Activated CD4-positive, alpha-beta T cell treated with anti-CD3 and anti-CD28 coated beads, Interleukin-2, amount 10 ng/mL, durations not matched to agents 7 days and 5 days (primary cell): ENCODE results near the gene TBC1D2B. TPM values are rescaled to one million over a fixed set of nuclear protein-coding genes. Genes with fewer than 3 reads are reported as not detected.
A peak's percentile ranks its signal among the peaks of the same experiment; 100 is the strongest.

Experiments
- CTCF ChIA-PET: fragments of 350-600 bp; sonication (Branson Sonifier 250); formaldehyde crosslinking; loops from one replicate; lab custom pipeline; 2021; ENCODE audit warnings: antibody characterized with exemption; lab: Charles Lee
- POLR2A ChIA-PET: fragments of 350-600 bp; sonication (Branson Sonifier 250); formaldehyde crosslinking; loops from one replicate; lab custom pipeline; 2021; ENCODE audit warnings: antibody characterized with exemption; lab: Charles Lee
- DNase-seq: peaks from one replicate; pipeline ENCODE4 v3.0.0-alpha.2; 2020
- H3K27ac Mint-ChIP-seq: one replicate; pipeline ENCODE4 v1.8.0; 2021; ENCODE audit warnings: mild to moderate bottlenecking, moderate library complexity, mixed read lengths
- H3K27me3 Mint-ChIP-seq: one replicate; pipeline ENCODE4 v1.8.0; 2021; ENCODE audit warnings: mixed read lengths
- H3K36me3 Mint-ChIP-seq: one replicate; pipeline ENCODE4 v1.8.0; 2021; ENCODE audit warnings: low read depth, mixed read lengths
- H3K4me1 Mint-ChIP-seq: one replicate; pipeline ENCODE4 v1.8.0; 2021; ENCODE audit warnings: mixed read lengths
- H3K4me3 Mint-ChIP-seq: one replicate; pipeline ENCODE4 v1.8.0; 2021; ENCODE audit warnings: mild to moderate bottlenecking, moderate library complexity, mixed read lengths
- H3K9me3 Mint-ChIP-seq: one replicate; pipeline ENCODE4 v1.8.0; 2021; ENCODE audit warnings: mixed read lengths
- total RNA-seq, 2 experiments: library from RNA; stranded (reverse); gene quantifications; one replicate each; pipeline ENCODE4 v1.2.3, GENCODE V29; 2021

The TBC1D2B gene
- total RNA-seq, 2 experiments from 2014 or later, result 77.2 to 83.7 TPM

GRCh38 chr15:78012643-78013077, 64.9 kb downstream of the TBC1D2B start:
- H3K27me3 Mint-ChIP-seq, result no peaks in the 10 kb centered on the region
- H3K9me3 Mint-ChIP-seq, result no peaks in the 10 kb centered on the region
- no peak overlapping the region for H3K4me3 Mint-ChIP-seq
- H3K36me3 Mint-ChIP-seq, result peaks cover 54% of the 10 kb centered on the region
- H3K27ac Mint-ChIP-seq, result no peak overlapping the region
- peaks cover 5% of the 10 kb centered on the region for H3K4me1 Mint-ChIP-seq
- CTCF ChIA-PET, result interaction anchor here (1.0 to 1.4 kb wide), 3 partner anchors 10 to 95 kb away, joined by 3 to 4 read pairs (median 3); no protein-coding TSS in a partner anchor
- POLR2A ChIA-PET, result interaction anchor here (0.9 kb wide), 1 partner anchor 63 kb away, joined by 5 read pairs; no protein-coding TSS in a partner anchor
- DNase-seq, result no peak

DNA sequence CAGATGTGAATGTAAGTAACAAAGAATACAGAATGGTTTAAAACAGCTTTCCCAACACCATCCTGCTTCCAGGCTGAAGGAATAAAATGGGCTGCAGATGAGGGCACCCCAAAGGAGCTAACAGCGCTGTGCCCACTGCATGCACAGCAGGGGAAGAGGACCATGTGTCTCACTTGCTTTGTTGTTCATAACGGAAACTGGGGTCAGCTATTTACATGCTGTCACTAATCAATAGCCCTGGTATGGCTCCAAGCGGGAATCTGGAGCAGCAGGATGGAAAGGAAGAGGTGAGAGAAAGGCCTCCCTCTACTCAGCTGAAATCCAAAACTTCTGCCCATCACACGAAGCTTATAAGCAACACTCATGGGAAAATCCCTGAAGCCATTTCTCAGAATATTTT, 67.4 kb downstream of the TBC1D2B start:
- Mint-ChIP-seq H3K4me3 (no peak overlapping the region), H3K4me1 (peaks cover 9% of the 10 kb centered on the region), H3K27ac (no peak overlapping the region), H3K27me3 (no peaks in the 10 kb centered on the region), H3K36me3 (peaks cover 46% of the 10 kb centered on the region), H3K9me3 (no peaks in the 10 kb centered on the region)
- ChIA-PET POLR2A (interaction anchor here (0.6 kb wide), 1 partner anchor 105 kb away, joined by 3 read pairs; no protein-coding TSS in a partner anchor), CTCF (interaction anchor here (0.6 to 1.6 kb wide), 6 partner anchors 8 to 98 kb away, joined by 3 read pairs; no protein-coding TSS in a partner anchor)
- no peak for DNase-seq

DNA sequence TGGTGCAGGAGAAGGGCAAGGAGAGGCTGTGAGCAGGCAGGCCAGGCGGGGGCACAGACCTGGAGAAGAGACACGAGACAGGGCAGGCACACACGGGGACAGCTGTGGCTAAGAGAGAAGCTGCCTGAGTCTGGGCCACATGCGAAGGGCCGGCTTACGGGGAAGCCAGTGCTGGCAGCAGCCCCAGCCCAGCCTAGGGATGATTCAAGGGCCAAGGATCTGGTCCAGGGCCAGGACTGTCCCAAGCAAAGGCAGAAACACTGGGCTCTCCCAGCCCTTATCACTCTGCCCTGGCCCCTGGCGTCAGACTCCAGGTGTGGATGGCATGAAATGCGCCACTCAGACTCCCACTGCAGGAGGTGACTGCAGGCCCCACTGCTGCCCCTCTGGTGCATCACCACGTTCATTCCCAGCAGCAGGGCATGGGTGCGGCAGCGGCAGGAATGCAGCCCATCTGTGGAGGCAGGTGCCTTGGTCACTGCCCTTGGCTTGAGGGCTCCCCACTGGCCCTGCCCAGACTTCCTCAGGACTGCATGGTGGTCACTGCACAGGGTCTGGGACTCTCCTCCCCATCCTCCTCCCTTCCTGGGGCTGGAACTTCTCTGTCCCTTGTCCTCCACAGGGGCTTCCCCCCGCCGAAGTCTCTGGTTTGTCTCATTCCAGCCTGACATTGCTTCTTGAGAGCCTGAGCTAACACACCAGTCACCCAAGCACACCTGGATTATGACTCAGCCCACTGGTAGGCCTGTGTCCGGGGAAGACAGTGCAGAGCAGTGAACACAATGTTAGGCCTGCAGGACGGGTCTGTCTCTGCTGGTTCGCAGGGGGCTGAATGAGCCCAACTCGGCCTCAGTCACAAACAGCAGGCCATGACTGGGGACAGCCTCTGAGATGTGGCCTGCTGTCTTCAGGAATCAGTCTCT, 69.3 kb downstream of the TBC1D2B start:
- H3K27me3 Mint-ChIP-seq, result no peaks in the 10 kb centered on the region
- H3K27ac Mint-ChIP-seq, result no peak overlapping the region
- DNase-seq, result no peak
- H3K36me3 Mint-ChIP-seq, result peaks cover 45% of the 10 kb centered on the region
- no peaks in the 10 kb centered on the region for H3K9me3 Mint-ChIP-seq
- peaks cover 9% of the 10 kb centered on the region for H3K4me1 Mint-ChIP-seq
- POLR2A ChIA-PET, result no interaction called here
- CTCF ChIA-PET, result no interaction called here
- no peak overlapping the region for H3K4me3 Mint-ChIP-seq

DNA sequence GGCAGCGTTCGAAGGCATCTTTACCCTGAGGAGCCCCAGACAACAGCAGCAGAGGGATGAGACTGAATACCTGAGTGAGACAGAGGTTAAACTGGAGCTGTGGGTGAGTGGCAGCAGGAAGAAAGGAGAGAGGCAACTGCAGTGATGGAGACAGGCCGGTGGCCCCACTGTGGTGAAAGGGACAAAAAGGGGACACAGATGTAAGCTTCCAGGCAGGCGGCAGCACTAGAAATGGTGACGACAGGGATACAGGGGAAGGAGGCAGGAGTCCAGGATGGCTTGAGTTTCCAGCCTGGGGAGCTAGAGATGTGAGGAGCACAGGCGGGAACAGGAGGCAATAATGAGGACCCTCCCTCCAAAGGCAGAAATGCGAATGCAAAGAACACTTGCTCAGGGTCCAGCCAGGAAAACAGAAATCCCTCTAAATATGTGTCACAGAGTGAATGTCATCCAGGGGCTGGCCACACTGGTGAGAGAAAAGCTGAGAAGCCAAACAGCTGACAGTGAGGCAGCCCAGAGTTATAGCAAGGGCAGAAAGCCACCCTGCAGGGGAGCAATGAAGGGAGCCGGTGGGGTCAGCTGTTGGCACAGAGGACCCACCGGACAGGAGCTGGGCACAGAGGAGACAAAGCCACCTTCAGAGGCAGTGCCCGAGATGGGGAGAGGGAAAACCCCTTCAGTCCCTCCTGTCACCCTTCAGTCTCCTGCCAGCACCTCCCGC, 70.1 kb downstream of the TBC1D2B start:
- POLR2A ChIA-PET, result no interaction called here
- no peak overlapping the region for H3K27ac Mint-ChIP-seq
- no peak overlapping the region for H3K4me3 Mint-ChIP-seq
- CTCF ChIA-PET, result interaction anchor here (1.6 to 2.0 kb wide), 2 partner anchors 96 to 101 kb away, joined by 3 to 8 read pairs; no protein-coding TSS in a partner anchor
- no peaks in the 10 kb centered on the region for H3K9me3 Mint-ChIP-seq
- H3K4me1 Mint-ChIP-seq, result peaks cover 10% of the 10 kb centered on the region
- no peak for DNase-seq
- H3K27me3 Mint-ChIP-seq, result no peaks in the 10 kb centered on the region
- peaks cover 44% of the 10 kb centered on the region for H3K36me3 Mint-ChIP-seq

GRCh38 chr15:78006567-78007205, 70.8 kb downstream of the TBC1D2B start:
- POLR2A ChIA-PET, result no interaction called here
- CTCF ChIA-PET, result interaction anchor here (1.2 to 2.0 kb wide), 3 partner anchors 17 to 102 kb away, joined by 3 to 8 read pairs (median 7); no protein-coding TSS in a partner anchor
- Mint-ChIP-seq H3K9me3 (no peaks in the 10 kb centered on the region), H3K4me1 (peaks cover 9% of the 10 kb centered on the region), H3K36me3 (peaks cover 40% of the 10 kb centered on the region), H3K4me3 (no peak overlapping the region), H3K27ac (no peak overlapping the region), H3K27me3 (no peaks in the 10 kb centered on the region)
- DNase-seq, result no peak

- H3K4me3 Mint-ChIP-seq, result no peak overlapping the region
- peak overlapping the region; percentile 22 for H3K27ac Mint-ChIP-seq
- peaks cover 18% of the 10 kb centered on the region for H3K4me1 Mint-ChIP-seq
- no peaks in the 10 kb centered on the region for H3K9me3 Mint-ChIP-seq
- CTCF ChIA-PET, result interaction anchor here (1.2 kb wide), 1 partner anchor 103 kb away, joined by 6 read pairs; no protein-coding TSS in a partner anchor
- peaks cover 45% of the 10 kb centered on the region for H3K36me3 Mint-ChIP-seq
- no peaks in the 10 kb centered on the region for H3K27me3 Mint-ChIP-seq
- POLR2A ChIA-PET, result no interaction called here
- no peak for DNase-seq
These were observed 72.4 kb downstream of the TBC1D2B start for GRCh38 chr15:78004919-78005634.

GRCh38 chr15:78004222-78004727, 73.2 kb downstream of the TBC1D2B start:
- peaks cover 19% of the 10 kb centered on the region for H3K4me1 Mint-ChIP-seq
- no peak for DNase-seq
- POLR2A ChIA-PET, result no interaction called here
- CTCF ChIA-PET, result interaction anchor here (1.2 kb wide), 1 partner anchor 104 kb away, joined by 6 read pairs; no protein-coding TSS in a partner anchor
- no peaks in the 10 kb centered on the region for H3K9me3 Mint-ChIP-seq
- no peaks in the 10 kb centered on the region for H3K27me3 Mint-ChIP-seq
- H3K27ac Mint-ChIP-seq, result peak overlapping the region; percentile 17
- peaks cover 46% of the 10 kb centered on the region for H3K36me3 Mint-ChIP-seq
- H3K4me3 Mint-ChIP-seq, result no peak overlapping the region

DNA sequence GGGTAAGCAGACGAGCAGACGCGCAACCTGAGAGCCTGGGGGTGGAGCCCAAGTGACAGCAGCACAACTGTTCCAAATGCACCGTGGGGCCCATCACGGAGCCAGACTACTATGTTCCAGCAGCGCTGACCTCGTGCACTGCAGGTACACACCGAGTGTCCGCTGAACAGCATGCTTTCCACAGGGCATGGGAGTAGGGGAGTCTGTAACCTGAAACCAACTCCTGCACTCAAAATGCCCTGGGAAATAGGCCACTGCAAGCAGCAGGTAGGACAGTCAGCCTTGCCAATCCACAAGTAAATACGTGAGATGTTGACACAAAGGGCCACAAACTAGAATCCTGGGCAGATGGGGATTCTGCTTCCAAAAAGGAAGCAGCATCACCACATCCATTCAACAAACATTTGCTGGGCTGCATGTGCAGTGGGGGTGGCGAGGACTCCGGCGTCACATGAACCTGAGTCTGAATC, 73.9 kb downstream of the TBC1D2B start:
- Mint-ChIP-seq H3K4me1 (peaks cover 19% of the 10 kb centered on the region), H3K4me3 (no peak overlapping the region), H3K9me3 (no peaks in the 10 kb centered on the region), H3K27me3 (no peaks in the 10 kb centered on the region), H3K36me3 (peaks cover 44% of the 10 kb centered on the region), H3K27ac (no peak overlapping the region)
- DNase-seq, result no peak
- CTCF ChIA-PET, result interaction anchor here (1.2 to 1.5 kb wide), 2 partner anchors 10 to 105 kb away, joined by 3 to 5 read pairs; no protein-coding TSS in a partner anchor
- POLR2A ChIA-PET, result no interaction called here

DNA sequence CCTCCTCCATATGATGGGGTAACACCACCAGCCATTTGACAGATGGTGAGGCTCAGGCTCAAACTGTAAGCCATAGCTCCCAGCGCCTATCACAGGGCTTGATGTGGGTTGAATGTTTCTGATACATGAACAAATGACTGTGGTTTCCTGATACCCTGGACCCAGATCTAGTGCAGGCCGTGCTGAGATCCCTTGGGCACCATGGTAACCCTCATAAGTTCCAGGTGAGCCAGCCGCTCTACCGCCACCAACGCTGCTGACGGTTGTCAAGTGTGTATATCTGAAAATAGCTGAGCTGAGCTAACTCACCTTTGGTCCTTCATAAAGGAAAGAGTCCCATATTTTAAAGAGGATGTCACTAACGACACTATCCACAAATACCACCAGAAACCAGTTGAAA, 74.5 kb downstream of the TBC1D2B start:
- Mint-ChIP-seq H3K27me3 (no peaks in the 10 kb centered on the region), H3K4me1 (peaks cover 19% of the 10 kb centered on the region), H3K4me3 (no peak overlapping the region), H3K36me3 (peaks cover 46% of the 10 kb centered on the region), H3K9me3 (no peaks in the 10 kb centered on the region), H3K27ac (peak overlapping the region; percentile 10)
- CTCF ChIA-PET, result interaction anchor here (0.5 to 1.5 kb wide), 5 partner anchors 10 to 114 kb away, joined by 3 to 5 read pairs (median 3); no protein-coding TSS in a partner anchor
- no peak for DNase-seq
- POLR2A ChIA-PET, result interaction anchor here (0.6 kb wide), 1 partner anchor 805 kb away, joined by 3 read pairs; no protein-coding TSS in a partner anchor

DNA sequence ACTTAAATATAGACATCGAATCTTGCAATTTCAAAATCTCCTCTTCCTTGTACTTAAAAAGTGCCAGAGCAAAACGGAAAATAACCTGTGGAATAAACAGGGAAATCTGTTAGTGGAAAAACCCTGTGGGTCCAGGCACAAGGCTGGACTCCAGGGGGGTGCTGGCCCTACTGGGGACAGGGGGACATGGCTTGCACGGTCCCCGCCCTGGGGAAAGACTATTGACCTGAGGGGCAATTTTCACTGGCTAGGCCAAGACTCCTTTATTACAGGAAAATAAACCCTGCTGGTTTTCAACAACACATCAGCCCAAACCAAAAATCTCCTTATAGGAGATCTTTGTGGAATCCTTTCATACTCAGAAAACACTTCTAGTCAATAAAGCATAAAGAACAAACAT, 75.9 kb downstream of the TBC1D2B start:
- H3K27ac Mint-ChIP-seq, result no peak overlapping the region
- no peaks in the 10 kb centered on the region for H3K27me3 Mint-ChIP-seq
- H3K4me1 Mint-ChIP-seq, result peaks cover 19% of the 10 kb centered on the region
- ChIA-PET CTCF (interaction anchor here (0.6 kb wide), 1 partner anchor 74 kb away, joined by 4 read pairs; no protein-coding TSS in a partner anchor), POLR2A (no interaction called here)
- no peaks in the 10 kb centered on the region for H3K9me3 Mint-ChIP-seq
- peaks cover 40% of the 10 kb centered on the region for H3K36me3 Mint-ChIP-seq
- no peak for DNase-seq
- H3K4me3 Mint-ChIP-seq, result no peak overlapping the region

DNA sequence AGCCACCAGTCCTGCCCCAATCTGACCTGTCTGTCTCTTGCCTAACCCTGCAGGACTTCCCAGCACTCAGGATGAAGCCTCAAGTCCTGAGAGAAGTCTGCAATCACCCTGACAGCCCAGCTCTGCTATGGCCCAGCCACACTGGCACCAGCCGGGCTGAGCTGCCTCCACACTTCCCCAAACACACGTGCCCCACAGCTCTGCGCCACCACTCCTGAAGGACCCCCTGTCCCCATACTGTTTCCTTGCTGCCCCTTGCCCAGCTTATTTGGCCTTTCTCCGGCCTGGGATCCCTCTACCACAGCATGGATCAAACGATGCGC, 76.6 kb downstream of the TBC1D2B start:
- no peak overlapping the region for H3K27ac Mint-ChIP-seq
- no peaks in the 10 kb centered on the region for H3K9me3 Mint-ChIP-seq
- POLR2A ChIA-PET, result no interaction called here
- DNase-seq, result no peak
- no peaks in the 10 kb centered on the region for H3K27me3 Mint-ChIP-seq
- H3K4me3 Mint-ChIP-seq, result no peak overlapping the region
- peaks cover 16% of the 10 kb centered on the region for H3K4me1 Mint-ChIP-seq
- CTCF ChIA-PET, result interaction anchor here (0.5 to 2.2 kb wide), 7 partner anchors 35 to 249 kb away, joined by 3 to 27 read pairs (median 5); no protein-coding TSS in a partner anchor
- H3K36me3 Mint-ChIP-seq, result peaks cover 36% of the 10 kb centered on the region
